ENCODE data around the gene LEP. TPM values are rescaled to one million over a fixed set of nuclear protein-coding genes. Genes with fewer than 3 reads are reported as not detected.

The LEP gene
- total and polyA plus RNA-seq, 9 of the 15 experiments (the other 6 are each of a cell fraction or from before 2014, with no cell fraction given): not detected

DNA sequence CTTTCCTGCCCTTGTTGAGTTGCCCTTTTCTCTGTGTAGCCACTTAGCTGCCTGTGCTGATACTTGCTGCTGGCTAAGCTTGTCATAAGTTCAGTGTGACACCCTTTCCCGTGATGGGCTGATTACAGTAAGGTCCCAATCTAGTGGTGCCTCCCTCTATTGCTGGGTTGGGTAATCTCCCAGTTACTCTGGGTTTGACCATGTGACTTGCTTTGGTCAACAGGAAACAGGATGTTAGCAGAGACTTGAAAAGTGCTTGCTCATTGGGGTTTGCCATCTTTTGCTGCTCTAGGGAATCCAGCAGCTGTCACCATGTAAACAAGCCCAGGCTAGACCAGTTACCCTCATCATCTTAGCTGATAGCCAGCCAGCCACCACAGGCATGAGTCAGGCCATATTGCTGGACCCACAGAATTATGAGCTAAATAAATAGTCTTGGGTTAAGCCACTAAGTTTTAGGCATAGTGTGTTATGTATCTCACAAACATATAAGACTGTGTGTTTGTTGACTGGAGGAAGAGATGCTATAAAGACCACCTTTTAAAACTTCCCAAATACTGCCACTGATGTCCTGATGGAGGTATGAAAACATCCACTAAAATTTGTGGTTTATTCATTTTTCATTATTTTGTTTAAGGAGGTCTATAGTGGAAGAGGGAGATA is 4.0 kb upstream of the LEP start (continued):
- peak; percentile 97 for TF ChIP-seq BACH1 (tag; IDR thresholded peaks at IDR 0.05)
- peak; percentile 88; the same call in 1 of the 2 replicates for TF ChIP-seq CLOCK (CRISPR knock-in tag; IDR thresholded peaks at IDR 0.05; ENCODE audit: borderline replicate concordance)
- no peak for TF ChIP-seq STAT5A (IDR thresholded peaks at IDR 0.05; ENCODE audit: borderline replicate concordance, low read length)
- no peak for TF ChIP-seq RERE (CRISPR knock-in tag; IDR thresholded peaks at IDR 0.05; ENCODE audit: borderline replicate concordance)
- TF ChIP-seq RBM17 (IDR thresholded peaks at IDR 0.05; ENCODE audit: borderline replicate concordance, low read depth, low read length): no peak
- no peak for TF ChIP-seq STAT6 (CRISPR knock-in tag; IDR thresholded peaks at IDR 0.05)
- peak in 1 of 2 experiments; percentile 44; a peak in 1 of 4 replicates for TF ChIP-seq SRF (CRISPR knock-in tag; IDR thresholded peaks at IDR 0.05)
- no peak for TF ChIP-seq ZNF780A (CRISPR knock-in tag; IDR thresholded peaks at IDR 0.05)
- TF ChIP-seq ARHGAP35 (IDR thresholded peaks at IDR 0.05; ENCODE audit: partially characterized antibody): no peak
- no peak for TF ChIP-seq ZBTB2 (IDR thresholded peaks at IDR 0.05)
- TF ChIP-seq SIRT6 (IDR thresholded peaks at IDR 0.05; ENCODE audit: low read depth, low read length): no peak
- no peak for TF ChIP-seq FOXJ3 (CRISPR knock-in tag; IDR thresholded peaks at IDR 0.05)
- no peak for TF ChIP-seq SAFB (IDR thresholded peaks at IDR 0.05; ENCODE audit: borderline replicate concordance, low read depth, low read length)
- TF ChIP-seq PHB2 (IDR thresholded peaks at IDR 0.05; ENCODE audit: low read depth): no peak
